CD4-positive, alpha-beta T cell (primary cell): ENCODE measurements around the gene HSPA6. TPM values are rescaled to one million over a fixed set of nuclear protein-coding genes. Genes with fewer than 3 reads are reported as not detected.
"Not testable (repeated sequence)": the region's sequence is repeated elsewhere in the genome, so short reads cannot be mapped to it uniquely, and the experiment has no call there.

ENCODE experiments used
- ATAC-seq: fragments of 200-7000 bp; cut with Tn5 transposase; one replicate; pipeline ENCODE4 v1.10.0; 2022; ENCODE audit warnings: mild to moderate bottlenecking; ENCODE audit not compliant: poor library complexity
- CTCF ChIA-PET: fragments of 350-600 bp; sonication (Branson Sonifier 250); formaldehyde crosslinking; loops from one replicate; lab custom pipeline; 2021; ENCODE audit warnings: antibody characterized with exemption, inconsistent platforms; lab: Charles Lee
- POLR2A ChIA-PET: fragments of 350-600 bp; sonication (Branson Sonifier 250); formaldehyde crosslinking; loops from one replicate; lab custom pipeline; 2021; ENCODE audit warnings: antibody characterized with exemption, inconsistent platforms; lab: Charles Lee
- DNase-seq, 14 experiments: peaks; one replicate each; pipeline ENCODE4 v3.0.0-alpha.2; 2013 to 2020; ENCODE audit warnings: mixed read lengths in 2 of 14
- H3K27ac ChIP-seq, 2 donors: one replicate each; pipeline versions ENCODE4 v1.5.1 to v1.7.0; 2013; ENCODE audit warnings: low read length in 2 of 2, low read depth in 1 of 2, mild to moderate bottlenecking in 1 of 2
- H3K27me3 ChIP-seq, 2 experiments: 1 replicate in 1 of 2; 2 replicates in 1 of 2; pipeline versions ENCODE4 v1.6.1 to v1.7.0; 2013; ENCODE audit warnings: low read length in 2 of 2, control low read depth in 1 of 2, mild to moderate bottlenecking in 1 of 2, moderate library complexity in 1 of 2; ENCODE audit not compliant: insufficient read depth in 2 of 2, control insufficient read depth in 1 of 2
- H3K36me3 ChIP-seq: one replicate; pipeline ENCODE4 v1.6.1; 2013; ENCODE audit warnings: low read length, control low read depth; ENCODE audit not compliant: insufficient read depth
- H3K4me1 ChIP-seq: one replicate; pipeline ENCODE4 v1.6.1; 2013; ENCODE audit warnings: low read length, control low read depth; ENCODE audit not compliant: insufficient read depth
- H3K4me3 ChIP-seq: one replicate; pipeline ENCODE4 v1.5.1; 2013; ENCODE audit warnings: mild to moderate bottlenecking, low read length, moderate library complexity
- H3K9me3 ChIP-seq, 2 experiments: 1 replicate in 1 of 2; 2 replicates in 1 of 2; pipeline versions ENCODE4 v1.6.1 to v1.7.0; 2013; ENCODE audit warnings: low read length in 2 of 2, mild to moderate bottlenecking in 2 of 2, control low read depth in 1 of 2, moderate library complexity in 1 of 2; ENCODE audit not compliant: control insufficient read depth in 1 of 2, insufficient read depth in 1 of 2
- H3K27ac Mint-ChIP-seq: one replicate; pipeline ENCODE4 v1.8.0; 2020; ENCODE audit warnings: mixed read lengths
- H3K27me3 Mint-ChIP-seq: one replicate; pipeline ENCODE4 v1.8.0; 2021; ENCODE audit warnings: mixed read lengths
- H3K36me3 Mint-ChIP-seq: one replicate; pipeline ENCODE4 v1.8.0; 2021; ENCODE audit warnings: low read depth, mixed read lengths
- H3K4me1 Mint-ChIP-seq: one replicate; pipeline ENCODE4 v1.8.0; 2021; ENCODE audit warnings: low read depth, mixed read lengths
- H3K4me3 Mint-ChIP-seq: one replicate; pipeline ENCODE4 v1.8.0; 2020; ENCODE audit warnings: mild to moderate bottlenecking, mixed read lengths
- H3K9me3 Mint-ChIP-seq: one replicate; pipeline ENCODE4 v1.8.0; 2020; ENCODE audit warnings: mixed read lengths
- CTCF ChIP-seq: fragments of 200-600 bp; IDR thresholded peaks from one replicate; pipeline ENCODE4 v1.8.0; 2022; ENCODE audit warnings: antibody characterized with exemption, mild to moderate bottlenecking
- intact Hi-C, 2 experiments: fragments of 100-400 bp; cut with DNase I in 1 of 2; cut with micrococcal nuclease in 1 of 2; formaldehyde crosslinking; loops; one replicate each; pipeline versions ENCODE4 v1.15.1 to v1.9.0; 2023 to 2025; cut with DNase I, micrococcal nuclease
- polyA plus RNA-seq, 2 donors: library from polyadenylated mRNA; unstranded; fragments of 120-200 nt; gene quantifications; one replicate each; pipeline ENCODE4 v1.2.1, GENCODE V29; 2013
- total RNA-seq, 174 experiments: library from RNA in 2 of 174; stranded (reverse) in 2 of 174; gene quantifications; one replicate each; pipeline ENCODE4 v1.2.3 and lab custom pipeline; 2021 to 2026

Gene HSPA6
- 1 to 10 TPM in 1 of 2 experiments, under 1 TPM in 1; 0.78 to 1.0 TPM for total RNA-seq
- polyA plus RNA-seq (2013, experiment 1 of 2) = 2.8 TPM
- 2.5 TPM for polyA plus RNA-seq (2013, experiment 2 of 2)
- 0 to 37.7 (median 1.9) reads per million in 172 experiments for total RNA-seq (lab: John Stamatoyannopoulos, UW)

- CTCF ChIA-PET, H3K4me1 ChIP-seq, H3K9me3 ChIP-seq, H3K27ac ChIP-seq, H3K4me1 Mint-ChIP-seq, H3K9me3 Mint-ChIP-seq, H3K27me3 ChIP-seq, H3K36me3 ChIP-seq: not testable (repeated sequence)
- intact Hi-C loops = loop anchor here in 1 of 2 experiments (2.0 to 5.0 kb wide), 2 partner anchors 17 to 1492 kb away; partner anchors contain the start of gene PIGM
- POLR2A ChIA-PET = interaction anchor here (0.7 to 2.2 kb wide), 2 partner anchors 8 to 16 kb away, joined by 3 to 15 read pairs; no protein-coding TSS in a partner anchor
- H3K4me3 ChIP-seq = peak within 1 kb of the TSS; percentile 76
- DNase-seq (peak; percentile 42 to 92 (median 68)), ATAC-seq (peak; percentile 69)
- peak within 1 kb of the TSS; percentile 95 for H3K4me3 Mint-ChIP-seq
- peaks cover 16% of the 10 kb centered on the region for H3K36me3 Mint-ChIP-seq
- H3K27me3 Mint-ChIP-seq = peaks cover 12% of the 10 kb centered on the region
- H3K27ac Mint-ChIP-seq = peak within 1 kb of the TSS; percentile 98
Measured at GRCh38 chr1:161523817-161524741, at the start of gene HSPA6. HSPA6 (plus strand) TSS chr1:161524540; CDS start chr1:161524659, 119 bp downstream.

GRCh38 chr1:161477711-161478110 is 46.6 kb upstream of the HSPA6 start:
- H3K4me3 Mint-ChIP-seq, ATAC-seq: not testable (repeated sequence)
- H3K4me1 Mint-ChIP-seq = peaks cover 10% of the 10 kb centered on the region

GRCh38 chr1:161478985-161479384 is 45.4 kb upstream of the HSPA6 start:
- Mint-ChIP-seq H3K9me3 (no peaks in the 10 kb centered on the region), H3K27ac (no peak overlapping the region), H3K27me3 (peaks cover 60% of the 10 kb centered on the region), H3K36me3 (no peaks in the 10 kb centered on the region), H3K4me1 (no peaks in the 10 kb centered on the region), H3K4me3 (no peak overlapping the region)
- no peak overlapping the region for H3K27ac ChIP-seq
- ATAC-seq (no peak), DNase-seq (no peak)
- ChIA-PET CTCF (no interaction called here), POLR2A (no interaction called here)
- no peak for TF ChIP-seq CTCF
- no peaks in the 10 kb centered on the region for H3K4me1 ChIP-seq
- H3K4me3 ChIP-seq = no peak overlapping the region
- peaks cover 5 to 9% of the 10 kb centered on the region in 2 experiments for H3K27me3 ChIP-seq
- intact Hi-C loops = no loop called here
- H3K9me3 ChIP-seq = peaks cover 0 to 3% of the 10 kb centered on the region in 2 experiments
- H3K36me3 ChIP-seq = no peaks in the 10 kb centered on the region

More at GRCh38 chr1:161477711-161478110, 46.6 kb upstream of the HSPA6 start:
- H3K36me3 Mint-ChIP-seq, H3K4me1 ChIP-seq, DNase-seq, CTCF ChIA-PET, H3K4me3 ChIP-seq, H3K27ac Mint-ChIP-seq, POLR2A ChIA-PET, H3K27ac ChIP-seq, intact Hi-C loops, H3K36me3 ChIP-seq, H3K9me3 Mint-ChIP-seq, H3K9me3 ChIP-seq: not testable (repeated sequence)
- H3K27me3 Mint-ChIP-seq = peaks cover 67% of the 10 kb centered on the region
- H3K27me3 ChIP-seq = peaks cover 12 to 18% of the 10 kb centered on the region in 2 experiments
